Dedifferentiated amniotic fluid mesenchymal stem cell (primary cell): ENCODE results near the gene PIK3C2G.
"Not testable (repeated sequence)": the region's sequence is repeated elsewhere in the genome, so short reads cannot be mapped to it uniquely, and the experiment has no call there.

Experiments
- DNase-seq: peaks from one replicate; pipeline ENCODE4 v3.0.0-alpha.2; 2016; ENCODE audit errors: extremely low spot score

Gene PIK3C2G

GRCh38 chr12:18472304-18472703 is 211.0 kb downstream of the PIK3C2G start:
- DNase-seq: no peak

DNA sequence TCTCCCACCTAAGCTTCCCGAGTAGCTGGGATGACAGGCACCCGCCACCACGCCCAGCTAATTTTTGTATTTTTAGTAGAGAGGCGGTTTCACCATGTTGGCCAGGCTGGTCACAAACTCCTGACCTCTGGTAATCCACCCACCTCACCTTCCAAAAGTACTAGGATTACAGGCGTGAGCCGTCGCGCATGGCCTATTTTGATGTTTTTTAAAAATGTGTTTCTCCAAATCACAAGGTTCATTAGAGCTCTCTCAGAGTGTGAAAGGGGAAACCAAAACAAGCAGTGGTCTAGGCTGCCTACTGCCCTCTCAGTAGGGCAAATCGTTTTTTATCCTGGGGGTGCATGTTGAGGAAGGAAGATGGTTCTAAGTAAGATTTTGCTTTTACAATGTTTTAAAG is 211.5 kb downstream of the PIK3C2G start:
- no peak for DNase-seq

DNA sequence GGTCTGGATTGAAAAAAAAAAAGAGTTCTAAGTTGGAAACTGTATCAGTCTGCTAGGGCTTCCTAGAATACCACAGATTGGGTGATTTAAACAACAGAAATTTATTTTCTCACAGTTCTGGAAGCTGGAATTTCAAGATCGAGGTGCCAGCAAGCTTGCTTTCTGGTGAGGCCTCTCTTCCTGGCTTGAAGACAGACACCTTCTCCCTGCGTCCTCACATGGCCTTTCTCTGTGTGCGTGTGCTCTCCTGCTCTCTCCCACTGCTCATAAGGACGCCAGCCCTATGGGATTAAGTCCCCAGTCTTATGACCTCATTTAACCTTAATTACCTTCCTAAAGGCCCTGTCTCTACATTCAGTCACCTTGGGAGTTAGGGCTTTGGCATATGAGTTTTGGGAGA is 215.5 kb downstream of the PIK3C2G start:
- no peak for DNase-seq

GRCh38 chr12:18479256-18479655 is 217.9 kb downstream of the PIK3C2G start:
- no peak for DNase-seq

GRCh38 chr12:18482601-18483120 is 221.3 kb downstream of the PIK3C2G start:
- DNase-seq: no peak

GRCh38 chr12:18483698-18484325 is 222.5 kb downstream of the PIK3C2G start:
- DNase-seq: no peak

GRCh38 chr12:18486036-18486435 is 224.7 kb downstream of the PIK3C2G start:
- DNase-seq: no peak

DNA sequence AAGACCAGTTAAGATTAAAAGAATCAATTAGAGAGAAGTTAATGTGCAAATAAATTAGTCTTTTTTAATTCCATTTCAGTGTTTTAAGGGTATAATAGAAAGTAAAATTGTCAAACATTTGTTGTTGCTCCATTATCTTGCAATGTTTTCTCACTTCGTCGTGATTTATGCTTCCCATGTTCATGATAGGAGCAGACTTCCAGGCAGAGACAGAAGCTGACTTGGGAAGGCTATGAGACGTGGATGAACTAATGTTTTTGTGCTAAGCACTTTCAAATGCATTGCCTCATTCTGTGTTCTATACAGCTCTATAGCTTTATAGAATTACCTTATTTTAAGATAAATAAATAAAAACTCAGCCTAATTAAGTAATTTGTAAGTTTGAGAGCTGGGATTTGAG is 226.2 kb downstream of the PIK3C2G start:
- DNase-seq: no peak

DNA sequence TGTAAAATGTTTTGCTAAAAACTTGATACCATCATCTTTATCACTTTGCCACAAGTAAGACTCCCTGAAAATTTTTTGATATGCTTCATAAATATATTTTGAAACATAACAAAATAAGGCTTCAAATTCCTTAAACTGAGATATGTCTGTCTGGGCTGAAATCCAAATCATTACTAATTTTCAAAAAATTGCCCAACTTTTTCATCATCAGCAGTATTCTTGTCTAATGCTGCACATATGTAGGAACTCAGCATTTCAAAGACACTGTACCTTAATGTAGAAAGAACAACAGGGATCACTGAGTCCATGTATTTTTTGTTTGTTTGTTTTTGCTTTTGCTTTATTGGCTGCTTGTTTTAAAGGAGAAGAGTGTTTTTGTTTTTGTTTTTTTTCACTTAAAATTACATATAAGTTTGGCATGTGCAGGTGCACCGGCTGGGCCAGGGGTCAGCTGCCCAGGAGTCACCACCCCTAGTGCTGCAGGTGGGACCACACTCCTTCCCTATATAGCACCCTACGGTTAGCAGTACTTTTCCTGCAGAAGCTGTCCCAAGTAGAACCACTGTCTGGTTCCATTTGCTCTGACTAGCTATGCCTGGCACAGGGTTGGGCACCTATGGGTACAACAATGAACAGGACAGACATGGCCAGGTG is 231.2 kb downstream of the PIK3C2G start:
- peak; percentile 68 for DNase-seq

DNA sequence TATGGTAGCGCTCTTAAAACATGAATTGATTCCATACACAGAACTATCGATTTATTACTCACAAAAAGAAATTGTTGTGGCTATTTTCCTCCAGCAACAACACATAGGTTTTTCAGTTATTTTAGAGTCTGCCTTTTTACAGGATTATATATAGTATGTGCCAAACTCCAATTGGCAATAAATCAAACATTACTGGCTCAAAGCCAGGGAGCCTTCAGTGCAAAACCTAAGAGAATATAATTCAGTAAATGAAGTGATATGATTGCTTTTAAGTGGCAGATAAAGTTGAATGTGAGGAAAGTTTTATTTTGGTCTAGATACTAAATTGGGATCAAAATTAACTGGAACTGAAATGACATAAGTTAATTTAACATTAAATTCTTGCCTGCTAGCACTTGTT is 234.8 kb downstream of the PIK3C2G start:
- DNase-seq: no peak

- not testable (repeated sequence) for DNase-seq
Observed at GRCh38 chr12:18500160-18500574, 238.8 kb downstream of the PIK3C2G start.

GRCh38 chr12:18500736-18501135 is 239.4 kb downstream of the PIK3C2G start:
- not testable (repeated sequence) for DNase-seq

- no peak for DNase-seq
Observed at GRCh38 chr12:18502422-18502968, 241.2 kb downstream of the PIK3C2G start.

DNA sequence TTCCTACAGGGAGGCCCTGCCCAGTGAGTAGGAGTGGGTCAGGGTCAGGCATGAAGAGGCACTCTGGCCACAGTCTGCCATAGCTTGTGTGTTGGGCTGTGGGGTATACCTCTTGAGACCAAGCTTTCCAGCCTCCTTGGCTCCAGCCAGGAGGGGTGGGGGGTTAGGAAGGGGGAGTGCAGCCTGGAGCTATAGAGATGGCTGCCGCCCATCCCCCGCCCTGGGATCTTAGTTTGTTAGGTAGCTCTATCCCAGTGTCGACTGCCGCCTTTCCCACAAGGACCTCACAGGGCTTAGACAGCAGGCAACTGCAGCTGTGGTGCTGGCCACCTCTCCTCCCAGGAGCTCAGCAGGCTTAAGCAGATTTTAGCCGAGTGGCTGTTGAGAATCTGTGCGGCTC is 260.1 kb downstream of the PIK3C2G start:
- no peak for DNase-seq

- DNase-seq: no peak
Observed at GRCh38 chr12:18522806-18523205, 261.5 kb downstream of the PIK3C2G start.

GRCh38 chr12:18542497-18542896 is 281.2 kb downstream of the PIK3C2G start:
- not testable (repeated sequence) for DNase-seq

GRCh38 chr12:18546399-18546798 is 285.1 kb downstream of the PIK3C2G start:
- no peak for DNase-seq

DNA sequence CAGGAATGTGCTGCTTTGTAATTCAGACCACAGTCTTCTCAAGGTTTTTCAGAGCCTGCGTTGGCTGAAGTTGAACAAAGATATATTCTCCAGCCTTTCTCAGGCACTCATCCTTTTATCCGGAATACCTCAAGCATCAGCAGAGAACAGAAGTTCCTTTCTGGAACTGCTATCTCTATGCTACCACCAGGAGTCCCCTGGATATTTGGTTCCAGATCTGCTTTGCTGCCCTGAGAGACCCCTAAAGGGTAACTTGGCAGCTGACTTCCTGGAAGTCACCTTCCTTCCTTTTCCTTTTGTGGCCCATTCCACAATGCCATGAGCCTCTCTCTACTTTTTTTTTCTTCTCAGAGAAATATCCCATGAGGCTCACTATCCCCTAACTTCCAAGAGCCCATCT is 288.3 kb downstream of the PIK3C2G start:
- no peak for DNase-seq

DNA sequence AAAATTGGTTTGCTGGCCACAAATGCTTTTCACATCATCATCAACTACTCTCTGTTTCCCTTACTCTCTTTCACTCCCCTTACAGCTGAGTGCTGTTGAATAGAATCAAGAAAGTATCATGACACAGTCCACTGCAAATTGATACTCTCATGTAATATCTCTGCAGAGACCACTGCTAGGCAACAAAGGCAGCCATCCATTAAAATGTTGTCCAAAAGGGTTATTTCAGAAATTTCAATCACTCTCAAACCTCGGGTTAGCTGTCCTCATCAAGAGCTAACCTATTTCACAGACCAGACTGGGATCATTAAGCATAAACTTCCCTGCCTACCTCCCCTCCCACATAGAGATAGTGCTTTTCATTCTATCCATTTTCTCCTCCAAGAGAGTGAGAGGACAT is 289.8 kb downstream of the PIK3C2G start:
- DNase-seq: no peak

- DNase-seq: no peak
Observed at GRCh38 chr12:18551701-18552100, 290.4 kb downstream of the PIK3C2G start.

GRCh38 chr12:18552829-18553228 is 291.5 kb downstream of the PIK3C2G start:
- no peak for DNase-seq

DNA sequence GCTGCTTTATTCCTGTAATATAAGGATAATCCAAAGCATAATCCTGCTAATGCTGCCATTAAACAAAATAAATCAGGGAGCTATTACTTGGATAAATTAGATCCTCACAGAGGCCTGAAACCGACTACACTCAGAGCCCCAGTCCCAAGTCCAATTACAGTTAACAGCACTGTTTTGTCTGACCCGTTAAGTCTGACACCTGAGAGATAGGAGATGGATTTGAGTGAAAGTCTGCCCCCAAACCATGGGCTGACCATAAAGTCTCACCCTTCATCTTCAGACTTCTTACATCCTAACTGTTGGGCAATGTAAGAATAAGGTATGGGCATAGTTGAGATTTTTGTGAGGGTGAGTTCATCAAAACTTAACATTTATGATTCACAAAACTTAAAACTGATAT is 294.8 kb downstream of the PIK3C2G start:
- no peak for DNase-seq

DNA sequence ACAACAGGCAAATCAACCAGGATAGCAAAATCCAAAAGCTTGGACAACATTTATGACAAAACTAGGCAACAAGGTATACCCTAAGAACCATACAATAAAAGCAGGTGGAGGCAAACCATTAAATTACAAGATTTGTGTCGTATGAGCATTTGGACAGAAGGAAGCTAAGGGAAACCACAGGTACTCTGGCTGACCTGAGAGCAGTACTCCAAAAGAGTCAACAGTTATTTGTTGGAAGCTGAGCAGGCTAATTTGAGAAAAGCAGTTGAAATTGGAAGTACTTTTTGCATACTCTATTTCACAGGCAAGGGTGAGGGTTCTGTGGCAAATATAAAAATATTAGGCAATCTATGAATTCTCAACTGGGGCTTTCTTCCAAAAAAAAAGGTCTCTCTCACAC is 297.9 kb downstream of the PIK3C2G start:
- no peak for DNase-seq
